Measurements from ENCODE around the gene IL17RA.
"Not testable (repeated sequence)": the region's sequence is repeated elsewhere in the genome, so short reads cannot be mapped to it uniquely, and the experiment has no call there.

IL17RA gene, protein sequence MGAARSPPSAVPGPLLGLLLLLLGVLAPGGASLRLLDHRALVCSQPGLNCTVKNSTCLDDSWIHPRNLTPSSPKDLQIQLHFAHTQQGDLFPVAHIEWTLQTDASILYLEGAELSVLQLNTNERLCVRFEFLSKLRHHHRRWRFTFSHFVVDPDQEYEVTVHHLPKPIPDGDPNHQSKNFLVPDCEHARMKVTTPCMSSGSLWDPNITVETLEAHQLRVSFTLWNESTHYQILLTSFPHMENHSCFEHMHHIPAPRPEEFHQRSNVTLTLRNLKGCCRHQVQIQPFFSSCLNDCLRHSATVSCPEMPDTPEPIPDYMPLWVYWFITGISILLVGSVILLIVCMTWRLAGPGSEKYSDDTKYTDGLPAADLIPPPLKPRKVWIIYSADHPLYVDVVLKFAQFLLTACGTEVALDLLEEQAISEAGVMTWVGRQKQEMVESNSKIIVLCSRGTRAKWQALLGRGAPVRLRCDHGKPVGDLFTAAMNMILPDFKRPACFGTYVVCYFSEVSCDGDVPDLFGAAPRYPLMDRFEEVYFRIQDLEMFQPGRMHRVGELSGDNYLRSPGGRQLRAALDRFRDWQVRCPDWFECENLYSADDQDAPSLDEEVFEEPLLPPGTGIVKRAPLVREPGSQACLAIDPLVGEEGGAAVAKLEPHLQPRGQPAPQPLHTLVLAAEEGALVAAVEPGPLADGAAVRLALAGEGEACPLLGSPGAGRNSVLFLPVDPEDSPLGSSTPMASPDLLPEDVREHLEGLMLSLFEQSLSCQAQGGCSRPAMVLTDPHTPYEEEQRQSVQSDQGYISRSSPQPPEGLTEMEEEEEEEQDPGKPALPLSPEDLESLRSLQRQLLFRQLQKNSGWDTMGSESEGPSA

DNA sequence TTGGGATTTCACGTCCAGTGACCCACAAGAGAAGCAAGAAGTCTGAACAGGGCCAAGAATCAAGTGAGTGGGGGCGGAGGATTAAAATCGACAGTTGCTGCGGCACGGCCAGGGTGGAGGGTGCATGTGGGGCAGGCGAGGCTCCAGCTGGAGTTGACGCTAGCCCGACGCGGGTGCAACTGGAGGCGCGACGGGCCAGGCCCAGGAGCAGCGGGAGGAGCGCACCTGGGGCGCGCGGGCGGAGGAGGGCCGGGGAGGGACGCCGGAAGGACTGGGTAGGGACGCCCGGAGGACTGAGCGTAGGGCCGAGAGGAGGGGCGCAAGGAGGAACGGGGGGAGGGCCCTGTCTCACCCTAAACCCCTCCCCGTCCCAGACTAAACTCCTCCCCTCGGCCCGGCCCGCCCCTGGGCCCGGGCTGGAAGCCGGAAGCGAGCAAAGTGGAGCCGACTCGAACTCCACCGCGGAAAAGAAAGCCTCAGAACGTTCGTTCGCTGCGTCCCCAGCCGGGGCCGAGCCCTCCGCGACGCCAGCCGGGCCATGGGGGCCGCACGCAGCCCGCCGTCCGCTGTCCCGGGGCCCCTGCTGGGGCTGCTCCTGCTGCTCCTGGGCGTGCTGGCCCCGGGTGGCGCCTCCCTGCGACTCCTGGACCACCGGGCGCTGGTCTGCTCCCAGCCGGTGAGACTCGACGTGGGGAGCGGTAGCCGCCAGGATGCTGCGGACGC lies at the start of gene IL17RA:
Gene IL17RA, plus strand, starts transcription at position 447 of the 723 bp plus-strand sequence. Its CDS starts 92 bp downstream, at position 539.
- H3K4me3 ChIP-seq (ENCODE audit: low read depth, low read length) = peak within 1 kb of the TSS; percentile 56

DNA sequence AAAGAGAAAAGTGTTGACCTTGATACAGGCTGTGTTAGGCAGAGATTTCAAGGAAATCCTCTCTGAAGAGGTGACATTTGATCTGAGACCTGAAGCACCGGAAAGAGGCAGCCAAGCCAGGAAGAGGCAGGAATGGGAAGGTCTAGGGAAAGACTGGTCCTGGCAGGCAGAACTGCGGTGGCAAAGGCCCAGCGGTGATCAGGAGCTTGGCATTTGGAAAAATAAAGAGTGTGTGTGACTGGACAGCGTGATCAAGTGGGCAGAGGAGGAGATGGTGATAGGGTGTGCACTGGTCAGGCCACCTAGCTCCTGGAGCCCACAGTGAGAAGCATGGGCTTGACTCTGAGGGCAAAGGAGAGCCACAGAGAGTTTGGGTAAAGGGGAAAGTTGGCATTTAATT lies 49.6 kb upstream of the IL17RA start:
- H3K4me3 ChIP-seq (ENCODE audit: low read depth, low read length) = no peak overlapping the region

DNA sequence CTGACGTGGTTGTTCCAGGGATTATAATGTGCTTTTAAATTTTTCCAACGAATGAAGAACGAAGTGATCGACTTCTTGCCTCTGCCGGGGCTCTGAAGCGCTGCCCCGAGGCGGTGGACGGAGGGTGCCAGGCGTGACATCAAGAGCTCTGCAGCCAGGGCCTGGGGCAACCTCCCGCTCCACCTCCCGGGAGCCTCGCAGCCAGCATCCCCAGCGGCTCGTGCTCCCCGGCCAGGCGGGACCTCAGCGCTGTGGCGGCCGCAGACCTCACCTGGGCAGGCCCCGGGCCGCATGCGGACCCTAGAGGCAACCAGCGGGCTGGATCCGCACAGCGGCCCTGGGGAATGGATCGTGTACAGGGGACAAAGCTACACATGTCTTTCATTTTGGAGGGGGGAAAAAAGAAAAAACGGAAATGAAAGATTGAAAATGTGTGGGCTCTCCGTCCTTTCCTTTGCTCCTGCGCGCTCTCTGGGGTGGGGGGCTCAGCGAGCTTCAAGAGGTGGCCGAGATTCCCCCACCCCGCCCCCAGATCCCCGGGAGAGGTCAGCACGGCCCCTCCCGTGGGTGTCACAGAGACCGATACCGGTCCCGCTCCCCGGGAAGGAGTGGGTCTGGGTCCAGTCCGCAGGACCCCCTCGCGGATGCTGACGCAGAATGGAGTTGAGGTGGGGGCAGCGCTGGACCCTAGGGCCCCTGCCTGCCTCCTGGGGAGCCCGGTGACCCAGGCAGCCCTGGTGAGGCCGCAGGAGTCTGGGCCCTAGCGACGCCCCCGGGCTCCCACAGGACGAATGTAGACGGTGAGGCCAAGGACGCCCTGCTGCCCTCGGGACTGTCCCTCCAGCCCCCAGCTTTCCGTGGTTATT lies 48.6 kb upstream of the IL17RA start:
- H3K4me3 ChIP-seq (ENCODE audit: low read depth, low read length) = not testable (repeated sequence)

DNA sequence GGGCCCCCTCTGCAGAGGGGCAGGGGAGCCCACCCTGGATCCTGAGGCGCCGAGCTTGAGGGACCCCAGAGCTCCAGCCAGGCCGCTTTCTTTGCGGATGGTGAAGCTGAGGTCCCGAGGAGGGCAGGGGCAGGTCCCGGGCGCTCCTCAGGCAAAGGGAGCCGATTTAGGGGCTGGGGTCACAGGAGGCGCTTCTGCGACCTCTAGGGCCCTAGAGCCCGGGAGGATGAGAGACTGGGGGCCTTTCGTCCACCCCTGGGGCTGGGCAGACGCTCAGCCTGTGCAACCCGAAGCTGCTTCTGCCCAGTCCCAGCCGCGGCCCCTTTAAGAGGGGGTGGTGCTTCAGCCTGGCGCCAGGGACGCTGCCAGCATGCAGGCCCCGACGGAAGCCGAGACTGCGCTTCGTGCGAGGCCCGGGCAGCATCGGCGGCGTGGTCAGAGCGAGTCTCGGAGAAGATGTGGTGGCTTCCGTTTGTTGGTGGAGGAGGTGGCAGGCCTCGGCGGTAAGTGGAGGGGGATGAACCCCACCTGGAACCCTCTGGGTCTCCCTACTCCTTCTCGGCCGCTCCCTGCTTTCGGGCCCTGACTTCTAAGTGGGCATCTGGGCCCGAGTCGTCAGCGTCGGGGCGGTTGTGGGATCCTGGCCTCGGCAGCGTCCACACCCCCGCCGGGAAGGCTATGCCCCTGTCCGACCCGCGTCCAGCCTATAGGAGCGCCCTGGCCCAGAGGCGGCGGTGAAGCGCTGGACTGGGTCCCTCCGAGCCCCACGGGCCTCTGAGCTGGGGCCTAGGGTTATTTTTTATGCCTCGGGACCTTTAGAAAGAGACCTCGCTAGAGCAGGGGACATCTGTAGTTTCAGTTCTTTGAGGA lies 47.7 kb upstream of the IL17RA start:
- H3K4me3 ChIP-seq (ENCODE audit: low read depth, low read length) = not testable (repeated sequence)

DNA sequence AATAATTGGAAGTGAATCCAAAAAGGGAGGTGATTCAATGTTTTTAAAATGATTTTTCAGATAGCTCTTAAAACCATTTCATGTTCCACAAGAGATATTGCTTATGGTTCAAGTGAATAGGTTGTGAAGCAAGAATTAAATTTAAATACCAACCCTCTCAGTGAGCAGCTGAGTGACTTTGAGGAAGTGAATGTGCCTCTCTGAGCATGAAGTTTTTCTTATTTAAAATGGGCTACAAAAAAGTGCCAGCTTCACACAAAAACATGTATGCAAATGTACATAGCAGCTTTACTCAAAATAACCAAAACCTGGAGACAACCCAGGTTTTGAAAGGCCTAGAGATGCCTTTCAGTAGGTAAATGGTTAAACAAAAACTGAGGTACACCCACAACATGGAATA lies 41.3 kb upstream of the IL17RA start:
- H3K4me3 ChIP-seq (ENCODE audit: low read depth, low read length) = no peak overlapping the region

DNA sequence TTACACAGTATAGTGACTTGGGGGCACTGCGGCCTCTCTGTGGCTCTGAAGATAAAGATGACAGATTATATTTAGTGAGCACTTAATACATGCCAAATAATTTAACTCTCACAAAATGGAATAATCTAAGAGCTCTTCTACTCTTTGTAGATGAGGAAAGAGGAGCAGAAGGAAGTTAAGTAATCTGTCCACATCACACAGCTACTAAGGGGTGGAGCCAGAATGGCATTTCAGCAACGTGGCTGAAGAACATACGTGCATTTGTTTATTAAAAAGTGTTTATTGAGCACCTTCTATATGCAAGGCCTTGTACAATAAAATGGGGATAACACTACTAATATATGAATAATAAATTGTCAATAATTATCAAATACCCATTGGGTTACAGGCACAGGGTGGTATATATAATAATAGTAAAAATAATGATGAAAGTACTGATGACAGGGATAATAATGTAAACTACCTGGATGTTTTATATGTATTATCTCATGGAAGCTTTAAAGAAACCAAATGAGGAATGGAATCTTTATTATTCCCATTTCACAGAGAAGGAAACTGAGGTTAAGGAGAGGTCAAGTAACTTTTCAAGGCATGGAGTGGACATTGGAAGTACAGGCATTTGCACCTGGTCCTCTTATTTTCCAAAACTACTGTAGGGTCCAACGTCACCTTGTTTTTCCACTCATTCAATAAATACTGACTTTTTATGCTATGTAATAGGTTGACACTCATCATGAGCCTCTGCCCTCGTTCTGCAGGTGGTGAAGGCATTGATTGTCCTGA lies 38.0 kb upstream of the IL17RA start:
- H3K4me3 ChIP-seq (ENCODE audit: low read depth, low read length) = no peak overlapping the region

DNA sequence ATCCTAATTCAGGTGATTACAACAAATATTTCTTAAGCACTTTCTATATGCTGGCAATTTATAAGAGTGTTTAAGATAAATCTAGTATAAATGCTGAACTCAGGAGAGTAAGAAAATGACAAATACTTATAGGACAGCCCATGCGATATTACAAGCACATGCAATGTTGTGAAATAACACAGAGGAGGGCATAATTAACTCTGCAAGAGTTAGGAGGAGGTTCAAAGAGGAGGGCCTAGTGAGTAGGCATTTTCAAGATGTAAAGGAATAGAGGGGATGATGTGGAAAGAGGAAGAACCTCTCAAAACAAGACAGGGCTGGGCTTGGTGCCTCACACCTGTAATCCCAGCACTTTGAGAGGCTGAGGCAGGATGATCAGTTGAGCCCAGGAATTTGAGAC lies 37.1 kb upstream of the IL17RA start:
- H3K4me3 ChIP-seq (ENCODE audit: low read depth, low read length) = no peak overlapping the region

DNA sequence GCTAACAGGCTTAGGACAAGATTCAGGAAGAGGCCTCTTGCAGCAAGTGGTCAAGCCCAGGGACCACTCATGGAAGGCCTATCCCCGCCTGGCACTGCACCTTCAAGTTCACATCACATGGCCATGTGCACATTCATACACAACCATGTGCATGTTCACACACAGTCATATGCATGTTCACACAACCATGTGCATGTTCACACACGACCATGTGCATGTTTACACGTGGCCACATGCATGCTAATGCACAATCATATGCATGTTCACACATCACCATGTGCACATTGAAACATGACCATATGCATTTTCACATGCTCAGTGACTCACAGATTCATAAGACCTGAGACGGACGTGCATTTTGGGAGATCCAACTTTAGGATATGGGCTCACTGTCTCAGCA lies 28.7 kb upstream of the IL17RA start:
- no peak overlapping the region for H3K4me3 ChIP-seq (ENCODE audit: low read depth, low read length)

DNA sequence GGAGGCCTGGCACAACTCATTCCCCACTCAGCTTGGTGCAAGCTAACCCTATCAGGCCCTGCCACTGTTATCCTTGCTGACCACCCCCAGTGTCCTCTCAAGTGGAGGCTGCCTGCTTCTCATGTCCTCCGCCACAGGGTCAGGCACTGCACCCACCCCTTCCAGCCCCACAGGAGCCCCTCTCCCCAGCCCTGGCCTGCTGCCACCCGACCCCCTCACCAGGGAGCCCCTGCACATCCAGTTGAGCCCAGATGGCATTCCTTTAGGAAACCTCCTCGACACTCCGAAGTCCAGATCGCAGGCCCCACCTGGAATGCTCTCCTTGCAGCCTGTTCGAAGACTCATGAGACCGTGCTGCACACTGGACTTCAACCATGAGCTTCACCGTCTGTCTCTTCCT lies 28.0 kb upstream of the IL17RA start:
- no peak overlapping the region for H3K4me3 ChIP-seq (ENCODE audit: low read depth, low read length)

DNA sequence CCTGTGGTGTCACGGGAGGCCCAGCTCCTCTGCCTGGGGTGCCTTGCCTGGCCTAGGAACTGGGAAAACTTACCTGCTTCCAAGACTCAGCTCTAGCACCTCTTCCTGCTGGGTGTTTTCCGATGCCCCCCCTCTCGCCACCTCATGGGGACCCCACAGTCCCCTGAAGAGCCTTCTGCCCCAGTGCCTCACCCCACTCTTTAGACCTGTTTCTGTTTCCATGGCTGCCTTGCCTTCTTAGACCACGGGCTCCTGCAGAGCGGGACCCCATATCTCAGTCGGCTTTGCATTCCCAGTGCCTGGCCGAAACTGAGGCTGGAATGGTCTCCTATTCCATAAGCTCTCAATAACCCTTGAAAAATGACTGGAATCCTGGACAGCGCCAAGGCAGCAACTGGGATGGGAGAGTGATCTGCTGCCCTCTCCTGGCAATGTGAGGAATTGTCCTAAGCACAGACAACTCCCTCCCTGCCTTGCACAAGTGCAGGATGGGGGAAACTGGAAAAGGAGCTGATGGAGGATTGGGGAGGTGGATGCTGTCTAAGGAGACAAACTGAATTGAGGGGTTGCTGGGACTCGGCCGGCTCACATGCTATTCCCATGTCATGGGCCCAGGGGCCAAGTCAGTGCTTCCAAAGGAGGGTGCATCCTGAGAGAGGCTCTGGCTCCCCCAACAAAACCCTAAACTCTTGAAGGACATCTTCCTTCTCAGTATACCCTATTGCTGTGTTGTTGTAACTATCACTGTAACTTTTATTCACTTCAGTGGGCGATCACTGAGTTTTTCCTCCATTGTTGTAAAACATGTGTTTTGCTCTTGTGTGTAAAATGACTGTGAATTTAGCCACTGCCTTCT lies 26.6 kb upstream of the IL17RA start:
- H3K4me3 ChIP-seq (ENCODE audit: low read depth, low read length) = no peak overlapping the region

DNA sequence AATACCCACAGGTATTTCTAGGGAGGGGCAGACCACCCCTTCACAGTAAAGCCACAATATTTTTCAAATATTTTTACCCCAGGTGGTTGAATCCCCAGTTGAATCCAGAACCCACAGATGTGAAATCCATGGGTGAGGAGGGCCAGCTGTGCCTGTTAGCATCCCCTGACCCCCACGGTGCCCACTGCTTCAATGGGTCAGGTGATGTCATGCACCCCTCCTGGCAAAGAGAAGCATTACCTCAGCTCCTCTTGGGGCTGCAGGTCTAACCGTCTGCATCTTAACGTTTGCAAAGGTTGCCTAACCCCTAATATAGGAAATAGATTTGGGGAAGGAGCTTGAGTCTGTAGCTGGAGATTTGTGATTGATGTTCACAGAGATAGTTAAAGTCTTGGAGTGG lies 24.7 kb upstream of the IL17RA start:
- no peak overlapping the region for H3K4me3 ChIP-seq (ENCODE audit: low read depth, low read length)

DNA sequence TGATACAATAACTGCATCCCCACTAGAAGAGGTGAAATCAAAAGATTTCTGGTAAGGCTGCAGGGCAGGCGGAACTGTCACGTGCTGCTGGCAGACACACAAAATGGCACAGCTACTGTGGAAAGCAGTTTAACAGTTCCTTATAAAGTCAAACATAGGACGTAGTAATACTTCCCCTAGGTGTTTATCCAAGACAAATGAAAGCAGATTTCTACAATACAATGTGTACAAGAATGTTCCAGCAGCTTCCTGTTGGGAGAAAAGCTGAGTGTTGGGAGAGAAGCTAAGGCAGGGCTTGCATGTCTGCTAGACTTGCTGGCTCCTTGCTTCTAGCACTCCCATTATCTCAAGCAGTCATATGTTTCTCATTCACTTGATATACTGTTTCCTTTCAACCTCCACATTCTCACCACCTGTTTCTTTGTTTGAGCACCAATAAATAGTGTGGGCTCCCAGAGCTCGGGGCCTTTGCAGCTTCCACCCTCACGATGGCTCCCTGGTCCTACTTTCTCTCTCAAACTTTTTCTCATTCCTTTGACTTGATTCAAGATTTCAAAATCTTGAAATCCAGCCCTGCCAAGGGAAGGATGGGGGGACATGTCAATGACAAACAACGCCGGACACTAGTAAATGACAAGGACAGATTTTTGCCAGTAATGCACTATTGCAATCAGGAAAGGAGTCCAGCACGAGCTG lies 21.2 kb upstream of the IL17RA start:
- H3K4me3 ChIP-seq (ENCODE audit: low read depth, low read length) = no peak overlapping the region

DNA sequence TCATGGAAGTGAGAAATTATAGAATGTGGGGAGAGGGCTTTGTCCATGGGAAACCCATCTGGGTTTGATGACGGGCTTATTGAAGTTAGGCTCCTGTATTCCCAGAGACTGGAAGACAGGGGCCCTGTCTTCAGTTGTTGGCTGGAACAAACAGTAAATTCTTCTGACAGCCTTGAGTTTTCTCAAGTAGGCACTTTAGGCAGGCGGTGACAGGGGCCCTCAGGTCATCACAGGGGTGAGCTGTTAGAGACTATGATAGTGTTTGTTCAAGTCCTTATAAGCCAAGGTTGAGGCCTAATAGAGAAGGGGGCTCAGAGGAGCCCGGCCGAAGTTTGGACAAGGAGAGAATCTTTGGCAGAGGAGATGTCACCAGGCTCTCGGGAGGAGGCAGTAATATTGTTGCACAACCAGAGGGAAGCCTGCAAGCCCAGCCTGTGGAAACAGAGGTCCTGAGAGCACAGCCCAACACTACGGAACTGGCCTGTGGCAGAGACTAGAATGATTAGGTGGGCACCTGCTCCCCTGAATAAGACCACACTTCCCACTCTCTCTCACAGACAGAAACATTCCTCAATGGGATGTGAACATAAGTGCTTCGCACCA lies 20.2 kb upstream of the IL17RA start:
- no peak overlapping the region for H3K4me3 ChIP-seq (ENCODE audit: low read depth, low read length)

DNA sequence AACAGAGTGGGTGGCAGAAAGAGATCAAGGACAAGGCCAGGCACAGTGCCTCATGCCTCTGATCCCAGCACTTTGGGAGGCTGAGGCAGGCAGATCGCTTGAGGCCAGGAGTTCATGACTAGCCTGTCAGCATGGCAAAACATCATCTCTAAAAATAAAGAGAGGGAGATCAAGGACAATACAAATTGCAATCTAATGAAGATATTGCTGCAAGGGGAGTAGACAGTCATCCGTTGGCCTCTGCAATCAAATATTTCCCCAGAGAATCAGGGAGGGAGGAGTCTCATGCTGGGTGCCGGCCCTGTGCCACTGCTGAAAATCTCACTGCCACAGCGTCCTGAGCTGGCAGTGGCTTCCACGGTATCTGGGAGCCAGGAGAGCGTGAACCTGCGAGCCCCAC lies 19.4 kb upstream of the IL17RA start:
- H3K4me3 ChIP-seq (ENCODE audit: low read depth, low read length) = no peak overlapping the region

DNA sequence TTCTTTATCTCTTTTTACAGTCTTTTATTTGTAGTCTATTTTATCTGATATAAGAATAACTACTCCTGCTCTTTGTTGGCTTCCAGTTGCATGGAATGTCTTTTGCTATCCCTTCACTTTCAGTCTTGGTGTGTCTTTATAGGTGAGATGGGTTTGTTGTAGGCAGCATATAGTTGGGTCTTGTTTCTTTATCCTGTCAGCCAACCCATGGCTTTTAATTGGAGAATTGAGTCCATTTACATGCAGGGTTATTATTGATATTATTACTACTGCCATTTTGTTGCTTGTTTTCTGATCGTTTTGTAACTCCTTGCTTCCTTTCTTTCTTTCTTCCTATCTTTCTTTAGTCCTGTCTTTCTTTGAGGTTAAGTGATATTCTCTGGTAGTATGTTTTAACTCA lies 11.9 kb upstream of the IL17RA start:
- H3K4me3 ChIP-seq (ENCODE audit: low read depth, low read length) = no peak overlapping the region

DNA sequence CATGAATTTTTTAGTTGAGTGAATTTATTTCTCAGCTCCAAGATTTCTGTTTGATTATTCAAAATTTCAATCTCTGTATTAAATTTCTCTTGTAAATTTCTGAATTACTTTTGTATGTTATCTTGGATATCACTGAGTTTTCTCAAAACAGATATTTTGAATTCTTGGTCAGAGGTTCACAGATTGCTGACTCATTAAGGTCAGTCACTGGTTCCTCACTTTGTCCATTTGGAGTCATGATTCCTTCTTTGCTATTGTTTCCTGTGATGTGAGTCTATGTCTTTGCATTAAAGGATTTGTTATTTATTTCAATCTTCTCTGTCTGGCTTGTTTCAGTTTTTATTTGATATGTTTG lies 10.2 kb upstream of the IL17RA start:
- no peak overlapping the region for H3K4me3 ChIP-seq (ENCODE audit: low read depth, low read length)

DNA sequence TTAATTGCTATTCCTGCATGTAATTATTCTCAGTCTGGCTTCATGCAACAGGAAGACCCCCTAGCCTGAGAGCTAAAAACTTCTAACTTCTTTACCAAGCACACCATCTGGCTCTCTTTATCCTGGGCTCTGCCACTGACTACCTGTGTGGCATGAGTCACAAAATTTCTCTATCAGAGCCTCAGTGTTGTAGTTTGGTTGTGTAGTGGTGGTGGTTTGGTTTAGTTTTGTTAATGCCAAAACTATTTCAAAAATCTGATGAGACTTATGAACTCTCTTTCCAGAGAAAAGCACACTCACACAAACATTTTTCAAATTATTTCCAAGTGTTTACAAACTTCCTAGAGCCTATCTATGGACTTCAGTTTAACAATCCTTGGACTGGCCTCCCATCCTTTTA lies 7.5 kb upstream of the IL17RA start:
- no peak overlapping the region for H3K4me3 ChIP-seq (ENCODE audit: low read depth, low read length)
